A673 (cell line): ENCODE measurements around the gene ATP10A. TPM values are rescaled to one million over a fixed set of nuclear protein-coding genes. Genes with fewer than 3 reads are reported as not detected.

Experiments used
- BruUV-seq: library from RNA; stranded (reverse); fragments of 400-500 nt; replicated peaks from 2 replicates; lab custom pipeline; 2021; lab: Mats Ljungman, UMichigan
- CTCF ChIA-PET: fragments of 300-600 bp; sonication (Branson Sonifier 250); formaldehyde crosslinking; loops from one replicate; lab custom pipeline; 2022; ENCODE audit warnings: antibody characterized with exemption; lab: Charles Lee
- POLR2A ChIA-PET: fragments of 300-600 bp; sonication (Branson Sonifier 250); formaldehyde crosslinking; loops from one replicate; lab custom pipeline; 2022; ENCODE audit warnings: antibody characterized with exemption; ENCODE audit not compliant: low non-redundant PET; lab: Charles Lee
- DNase-seq: peaks from one replicate; pipeline ENCODE4 v3.0.0-alpha.2; 2015; ENCODE audit warnings: low spot score
- H3K27ac ChIP-seq: fragments of 200-600 bp; sonication (generic); 2 replicates; pipeline ENCODE4 v1.5.1; 2016; ENCODE audit warnings: mixed run types, low read depth, mild to moderate bottlenecking, mixed read lengths, antibody characterized with exemption, low read length; ENCODE audit not compliant: poor library complexity, severe bottlenecking
- H3K27me3 ChIP-seq: fragments of 200-600 bp; sonication (generic); replicated peaks from 2 replicates; pipeline ENCODE4 v1.6.1; 2017; ENCODE audit warnings: mixed run types, low read depth, mild to moderate bottlenecking, mixed read lengths, antibody characterized with exemption, low read length; ENCODE audit not compliant: insufficient read depth, poor library complexity
- H3K36me3 ChIP-seq: fragments of 200-600 bp; sonication (generic); 2 replicates; pipeline ENCODE4 v1.6.1; 2016; ENCODE audit warnings: mixed run types, mild to moderate bottlenecking, mixed read lengths, antibody characterized with exemption, low read length; ENCODE audit not compliant: insufficient read depth, poor library complexity, severe bottlenecking
- H3K4me1 ChIP-seq: fragments of 200-600 bp; sonication (generic); 2 replicates; pipeline ENCODE4 v1.6.1; 2017; ENCODE audit warnings: mixed run types, mild to moderate bottlenecking, mixed read lengths, antibody characterized with exemption, low read length; ENCODE audit not compliant: insufficient read depth, poor library complexity, severe bottlenecking
- H3K4me3 ChIP-seq: fragments of 200-600 bp; sonication (generic); 2 replicates; pipeline ENCODE4 v1.5.1; 2016; ENCODE audit warnings: low read depth, mixed run types, mild to moderate bottlenecking, mixed read lengths, low read length; ENCODE audit not compliant: poor library complexity, severe bottlenecking
- H3K9me3 ChIP-seq: fragments of 200-600 bp; sonication (generic); 2 replicates; pipeline ENCODE4 v1.6.1; 2016; ENCODE audit warnings: mixed run types, low read depth, mild to moderate bottlenecking, mixed read lengths, antibody characterized with exemption, low read length; ENCODE audit not compliant: poor library complexity, severe bottlenecking
- EZH2 ChIP-seq: fragments of 200-600 bp; sonication (generic); IDR thresholded peaks from 2 replicates; pipeline ENCODE4 v1.6.1; 2017; ENCODE audit warnings: borderline replicate concordance, low read depth, mild to moderate bottlenecking, mixed read lengths, antibody characterized with exemption, low read length; ENCODE audit not compliant: poor library complexity, severe bottlenecking
- intact Hi-C: fragments of 100-400 bp; cut with micrococcal nuclease; formaldehyde crosslinking; loops from one replicate; pipeline ENCODE4 v1.10.0; 2022; ENCODE audit not compliant: unreplicated experiment
- total RNA-seq: library from RNA; stranded (reverse); gene quantifications from 2 replicates; pipeline ENCODE4 v1.2.3, GENCODE V29; 2021
- TF ChIP-seq, protein P1 (sequence below): fragments of 300-800, 200-600 bp; sonication (generic); conservative IDR thresholded peaks from 2 replicates; pipeline ENCODE4 v1.5.1; 2017; ENCODE audit warnings: low read depth, mild to moderate bottlenecking, antibody characterized with exemption, low read length, moderate library complexity, mixed read lengths

ATP10A gene
- total RNA-seq, 1 experiment from 2014 or later = not detected

DNA sequence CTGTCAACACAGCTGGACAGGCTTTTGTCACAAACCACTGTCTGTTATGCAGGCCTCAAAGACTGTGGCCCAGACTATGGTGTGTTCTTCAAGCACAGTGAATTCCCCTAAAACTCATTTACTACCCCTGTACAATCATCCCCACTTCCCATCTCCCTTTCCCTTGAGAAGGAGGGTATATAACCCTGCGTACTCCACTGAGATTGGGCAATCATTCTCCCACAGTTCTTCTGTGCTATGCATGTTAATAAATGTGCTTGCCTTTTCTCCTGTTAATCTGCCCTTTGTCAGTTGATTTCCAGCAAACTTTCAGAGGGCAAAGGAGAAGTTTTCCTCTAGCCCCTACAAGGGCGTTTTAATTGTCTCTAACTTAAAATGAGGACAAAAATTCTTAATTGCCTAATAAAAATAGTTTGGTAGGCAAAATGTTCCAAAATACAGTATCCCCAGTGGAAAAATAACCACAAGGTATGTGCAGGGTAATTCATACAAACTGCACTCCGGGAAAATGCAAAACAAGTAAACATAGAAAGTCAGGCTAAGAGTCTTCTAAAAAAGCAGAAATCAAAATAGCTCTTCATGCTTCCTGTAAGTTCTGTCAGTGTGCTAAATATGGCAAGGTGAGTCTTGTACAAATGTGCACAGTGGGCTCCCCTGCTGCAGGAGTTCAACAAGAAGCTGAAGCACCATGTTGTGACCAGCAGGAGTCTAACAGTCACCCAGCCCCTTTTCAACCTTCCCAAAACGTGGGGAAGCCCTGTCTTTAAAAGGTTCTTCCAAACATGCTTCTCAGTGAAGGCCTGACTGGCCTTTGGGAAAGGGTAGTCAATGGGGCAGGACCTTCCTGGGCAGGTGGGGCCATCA, 10.2 kb downstream of the ATP10A start:
- ChIA-PET POLR2A (no interaction called here), CTCF (no interaction called here)
- Histone ChIP-seq H3K9me3 (peaks cover 17% of the 10 kb centered on the region), H3K36me3 (no peaks in the 10 kb centered on the region), H3K4me1 (no peaks in the 10 kb centered on the region), H3K4me3 (no peak overlapping the region), H3K27me3 (no peaks in the 10 kb centered on the region), H3K27ac (no peak overlapping the region)
- no peak for TF ChIP-seq EZH2
- TF ChIP-seq, protein P1, sequence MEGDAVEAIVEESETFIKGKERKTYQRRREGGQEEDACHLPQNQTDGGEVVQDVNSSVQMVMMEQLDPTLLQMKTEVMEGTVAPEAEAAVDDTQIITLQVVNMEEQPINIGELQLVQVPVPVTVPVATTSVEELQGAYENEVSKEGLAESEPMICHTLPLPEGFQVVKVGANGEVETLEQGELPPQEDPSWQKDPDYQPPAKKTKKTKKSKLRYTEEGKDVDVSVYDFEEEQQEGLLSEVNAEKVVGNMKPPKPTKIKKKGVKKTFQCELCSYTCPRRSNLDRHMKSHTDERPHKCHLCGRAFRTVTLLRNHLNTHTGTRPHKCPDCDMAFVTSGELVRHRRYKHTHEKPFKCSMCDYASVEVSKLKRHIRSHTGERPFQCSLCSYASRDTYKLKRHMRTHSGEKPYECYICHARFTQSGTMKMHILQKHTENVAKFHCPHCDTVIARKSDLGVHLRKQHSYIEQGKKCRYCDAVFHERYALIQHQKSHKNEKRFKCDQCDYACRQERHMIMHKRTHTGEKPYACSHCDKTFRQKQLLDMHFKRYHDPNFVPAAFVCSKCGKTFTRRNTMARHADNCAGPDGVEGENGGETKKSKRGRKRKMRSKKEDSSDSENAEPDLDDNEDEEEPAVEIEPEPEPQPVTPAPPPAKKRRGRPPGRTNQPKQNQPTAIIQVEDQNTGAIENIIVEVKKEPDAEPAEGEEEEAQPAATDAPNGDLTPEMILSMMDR = no peak
- no TSS peak for BruUV-seq
- DNase-seq = no peak
- intact Hi-C loops = no loop called here

DNA sequence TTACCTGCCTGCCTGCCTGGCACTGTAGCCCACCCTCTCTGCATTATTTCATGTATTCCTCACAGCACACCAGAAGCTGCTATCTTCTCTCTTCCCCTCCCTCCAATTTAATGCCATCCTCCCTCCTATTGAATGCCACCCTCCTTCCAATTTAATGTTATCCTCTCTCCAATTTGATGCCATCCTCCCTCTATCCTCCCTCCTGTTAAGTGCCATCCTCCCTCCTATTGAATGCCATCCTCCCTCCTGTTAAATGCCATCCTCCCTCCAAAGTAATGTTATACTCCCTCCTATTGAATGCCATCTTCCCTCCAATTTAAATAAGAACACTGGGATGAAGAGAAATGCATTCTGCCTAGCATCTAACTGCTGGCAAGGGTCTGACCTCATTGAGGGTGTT, 11.1 kb downstream of the ATP10A start:
- Histone ChIP-seq H3K27me3 (no peaks in the 10 kb centered on the region), H3K4me3 (no peak overlapping the region), H3K4me1 (no peaks in the 10 kb centered on the region), H3K9me3 (peaks cover 17% of the 10 kb centered on the region), H3K36me3 (no peaks in the 10 kb centered on the region), H3K27ac (no peak overlapping the region)
- POLR2A ChIA-PET = no interaction called here
- no TSS peak for BruUV-seq
- TF ChIP-seq EZH2 = no peak
- TF ChIP-seq, protein P1 = no peak
- intact Hi-C loops = no loop called here
- CTCF ChIA-PET = no interaction called here
- no peak for DNase-seq

DNA sequence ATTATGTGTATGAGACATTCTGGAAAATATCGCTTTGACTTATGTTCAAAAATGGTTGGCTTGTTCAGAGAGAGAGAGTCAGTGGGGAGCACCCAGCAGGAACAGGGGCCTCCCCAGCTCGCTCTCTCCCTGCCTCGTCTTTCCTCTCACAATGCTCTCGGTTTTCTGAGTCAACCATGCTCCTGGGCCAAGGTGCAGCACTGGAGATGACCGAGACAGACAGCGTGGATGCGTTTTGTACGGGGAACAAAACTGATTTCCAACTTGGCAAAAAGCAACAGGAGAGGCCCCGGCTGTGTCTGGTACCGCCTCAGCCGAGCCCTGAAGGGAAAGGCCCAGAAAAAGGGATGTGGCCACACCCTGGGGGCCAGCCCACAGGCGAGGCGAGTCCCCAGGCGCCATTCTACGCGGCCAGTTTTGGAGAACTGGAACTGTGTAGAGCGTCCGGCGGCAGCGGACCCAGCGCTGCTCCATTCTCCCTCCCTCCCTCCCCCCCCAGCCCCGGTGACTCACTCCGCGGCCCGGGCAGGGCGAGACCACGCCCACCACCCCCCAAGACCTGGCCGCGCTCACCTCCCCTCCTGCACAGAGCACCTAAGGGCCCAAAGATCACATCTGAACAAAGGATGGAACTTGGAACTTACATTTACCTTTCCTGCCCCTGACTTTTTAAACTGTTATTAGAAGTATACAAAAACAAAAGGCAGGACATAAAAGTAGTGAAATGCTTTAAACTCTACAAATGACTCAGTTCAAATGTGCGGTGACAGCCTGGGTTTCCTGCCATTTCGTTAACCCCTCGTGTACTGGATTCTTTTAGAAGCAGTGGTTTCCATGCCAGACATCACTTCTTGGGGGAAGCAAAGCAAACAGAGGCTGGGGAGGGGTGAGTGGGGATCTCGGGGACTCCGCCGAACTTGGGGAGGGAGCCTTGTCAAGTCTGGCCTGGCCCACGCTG, 12.7 kb downstream of the ATP10A start:
- Histone ChIP-seq H3K4me1 (no peaks in the 10 kb centered on the region), H3K36me3 (no peaks in the 10 kb centered on the region), H3K27me3 (no peaks in the 10 kb centered on the region), H3K27ac (no peak overlapping the region), H3K4me3 (no peak overlapping the region), H3K9me3 (peaks cover 12% of the 10 kb centered on the region)
- intact Hi-C loops = no loop called here
- POLR2A ChIA-PET = no interaction called here
- BruUV-seq = no TSS peak
- CTCF ChIA-PET = no interaction called here
- TF ChIP-seq EZH2 = no peak
- TF ChIP-seq, protein P1 = no peak
- peak; percentile 4 for DNase-seq
